NT2/D1 (cell line): Measurements from ENCODE around the gene FAM118B.

Experiments used
- DNase-seq: peaks from one replicate; pipeline ENCODE4 v3.0.0-alpha.2; 2011; ENCODE audit warnings: low read depth, low spot score
- H3K27me3 ChIP-seq: 2 replicates; pipeline ENCODE4 v1.6.0; 2011; ENCODE audit warnings: mild to moderate bottlenecking; ENCODE audit not compliant: insufficient read length, insufficient read depth
- H3K36me3 ChIP-seq: 2 replicates; pipeline ENCODE4 v1.6.1; 2011; ENCODE audit warnings: mild to moderate bottlenecking, low read length, mixed read lengths; ENCODE audit not compliant: insufficient read depth, insufficient read length
- H3K4me1 ChIP-seq: 2 replicates; pipeline ENCODE4 v1.5.1; 2011; ENCODE audit not compliant: insufficient read depth, insufficient read length
- H3K4me3 ChIP-seq: 2 replicates; pipeline ENCODE4 v1.5.1; 2011; ENCODE audit warnings: low read depth; ENCODE audit not compliant: insufficient read length
- H3K9ac ChIP-seq: 2 replicates; pipeline ENCODE4 v1.6.0; 2011; ENCODE audit warnings: low read depth; ENCODE audit not compliant: insufficient read length
- H3K9me3 ChIP-seq: 2 replicates; pipeline ENCODE4 v1.5.1; 2011; ENCODE audit warnings: mild to moderate bottlenecking, low read length; ENCODE audit not compliant: insufficient read depth
- SUZ12 ChIP-seq: IDR thresholded peaks from 2 replicates; pipeline ENCODE4 v1.6.1; 2011; ENCODE audit not compliant: insufficient read length, insufficient read depth; ENCODE audit errors: extremely low read depth
- YY1 ChIP-seq: IDR thresholded peaks from 2 replicates; pipeline ENCODE4 v1.6.1; 2011; ENCODE audit not compliant: insufficient read length, insufficient read depth
- ZNF274 ChIP-seq: IDR thresholded peaks from 2 replicates; pipeline ENCODE4 v1.6.1; 2011; ENCODE audit warnings: mild to moderate bottlenecking, low read depth, low read length

FAM118B gene

DNA sequence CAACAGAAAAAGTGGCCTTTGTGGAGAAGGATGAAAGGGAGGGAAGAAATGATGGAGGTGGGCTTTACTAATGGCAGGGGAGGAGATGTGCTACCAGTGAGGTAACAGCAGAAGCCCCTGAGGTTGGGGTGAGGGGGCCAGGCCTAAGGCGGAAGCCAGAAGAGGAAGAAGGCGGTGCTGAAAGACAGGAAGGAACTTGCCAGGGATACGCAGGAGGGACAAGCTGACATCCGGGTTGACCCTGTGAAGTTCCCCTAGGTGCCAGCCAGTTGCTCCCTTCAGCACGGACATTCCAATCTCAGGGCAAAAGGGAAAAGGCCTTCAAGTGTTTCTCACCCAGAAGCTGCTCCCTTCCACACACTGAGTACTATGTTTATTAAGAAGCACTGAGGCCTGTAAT, 69.0 kb downstream of the FAM118B start:
- TF ChIP-seq SUZ12 (no peak), ZNF274 (no peak), YY1 (no peak)
- no peak for DNase-seq
- no peaks in the 10 kb centered on the region for H3K9me3 ChIP-seq
- no peak overlapping the region for H3K9ac ChIP-seq
- H3K27me3 ChIP-seq, result peaks cover 22% of the 10 kb centered on the region
- H3K36me3 ChIP-seq, result peaks cover 28% of the 10 kb centered on the region
- H3K4me3 ChIP-seq, result no peak overlapping the region
- H3K4me1 ChIP-seq, result peaks cover 6% of the 10 kb centered on the region

- DNase-seq, result no peak
- peaks cover 22% of the 10 kb centered on the region for H3K27me3 ChIP-seq
- H3K4me1 ChIP-seq, result peaks cover 6% of the 10 kb centered on the region
- H3K36me3 ChIP-seq, result peaks cover 22% of the 10 kb centered on the region
- TF ChIP-seq SUZ12 (no peak), ZNF274 (no peak), YY1 (no peak)
- H3K9ac ChIP-seq, result no peak overlapping the region
- H3K4me3 ChIP-seq, result no peak overlapping the region
- no peaks in the 10 kb centered on the region for H3K9me3 ChIP-seq
Measured at GRCh38 chr11:126281245-126281644, 69.7 kb downstream of the FAM118B start.

DNA sequence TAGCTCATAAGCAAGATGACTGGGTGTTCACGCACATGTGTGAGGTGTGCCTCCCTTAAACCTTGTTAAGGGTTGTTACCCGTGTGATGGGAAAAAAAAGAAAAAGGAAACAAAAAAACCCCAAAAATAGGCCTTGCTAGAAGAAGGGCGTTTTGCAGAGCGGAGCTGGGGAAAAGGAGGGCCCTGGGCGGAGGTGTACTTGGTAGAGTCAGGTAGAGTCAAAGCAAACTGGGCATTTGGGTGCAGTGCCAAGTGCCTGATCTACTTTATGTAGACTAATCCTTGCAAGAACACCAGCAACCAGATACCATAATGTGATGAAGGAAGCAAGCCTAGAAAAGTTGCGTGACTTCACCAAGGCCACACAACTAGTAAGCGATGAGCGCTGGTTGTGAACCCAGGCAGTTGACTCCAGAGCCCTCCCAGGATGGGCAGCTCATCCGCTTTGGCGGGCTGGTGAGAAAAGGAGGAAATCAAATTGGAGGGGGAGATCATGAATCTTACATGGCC, 70.1 kb downstream of the FAM118B start:
- no peaks in the 10 kb centered on the region for H3K9me3 ChIP-seq
- no peak for DNase-seq
- peaks cover 22% of the 10 kb centered on the region for H3K27me3 ChIP-seq
- TF ChIP-seq SUZ12 (no peak), YY1 (no peak), ZNF274 (no peak)
- peak overlapping the region; percentile 21 for H3K9ac ChIP-seq
- H3K4me3 ChIP-seq, result peak overlapping the region; percentile 60
- peaks cover 6% of the 10 kb centered on the region for H3K4me1 ChIP-seq
- H3K36me3 ChIP-seq, result peaks cover 19% of the 10 kb centered on the region

- H3K4me1 ChIP-seq, result peaks cover 6% of the 10 kb centered on the region
- no peaks in the 10 kb centered on the region for H3K9me3 ChIP-seq
- peaks cover 22% of the 10 kb centered on the region for H3K27me3 ChIP-seq
- peaks cover 14% of the 10 kb centered on the region for H3K36me3 ChIP-seq
- H3K9ac ChIP-seq, result peak overlapping the region; percentile 83
- TF ChIP-seq YY1 (no peak), SUZ12 (no peak), ZNF274 (no peak)
- no peak for DNase-seq
- peak overlapping the region; percentile 60 for H3K4me3 ChIP-seq
Measured at GRCh38 chr11:126282361-126282735, 70.8 kb downstream of the FAM118B start.

GRCh38 chr11:126282736-126283591, 71.4 kb downstream of the FAM118B start, which contains the start of gene TIRAP:
Gene TIRAP, plus strand, starts transcription at chr11:126283093. Its CDS starts 7,802 bp downstream, at chr11:126290895.
- no peak for DNase-seq
- Histone ChIP-seq H3K36me3 (peaks cover 8% of the 10 kb centered on the region), H3K9me3 (no peaks in the 10 kb centered on the region)

DNA sequence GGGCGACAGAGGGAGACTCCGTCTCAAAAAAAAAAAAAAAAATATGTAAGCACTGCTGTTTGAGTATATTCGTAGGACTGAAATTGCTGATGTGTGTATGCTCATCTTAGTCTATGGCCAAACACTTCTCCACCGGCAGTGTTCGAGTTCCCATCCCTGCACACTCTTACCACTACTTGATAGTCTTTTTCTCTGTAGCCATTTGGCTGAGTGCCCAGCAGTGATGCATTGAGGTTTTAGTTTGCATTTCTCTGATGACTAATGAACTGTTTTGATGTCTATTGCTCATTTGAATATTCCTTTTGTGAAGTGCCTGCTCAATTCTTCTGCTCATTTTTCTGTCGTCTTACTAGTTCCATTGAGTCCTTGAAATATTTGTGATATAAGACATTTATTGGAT, 73.2 kb downstream of the FAM118B start:
- no peaks in the 10 kb centered on the region for H3K9me3 ChIP-seq
- no peak overlapping the region for H3K4me3 ChIP-seq
- DNase-seq, result no peak
- no peaks in the 10 kb centered on the region for H3K36me3 ChIP-seq
- no peak overlapping the region for H3K9ac ChIP-seq
- H3K4me1 ChIP-seq, result peaks cover 6% of the 10 kb centered on the region
- peaks cover 22% of the 10 kb centered on the region for H3K27me3 ChIP-seq
- TF ChIP-seq SUZ12, result no peak

More at GRCh38 chr11:126282736-126283591, 71.4 kb downstream of the FAM118B start, which contains the start of gene TIRAP:
- TF ChIP-seq YY1, result no peak
- no peak for TF ChIP-seq SUZ12
- TF ChIP-seq ZNF274, result no peak
- Histone ChIP-seq H3K9ac (peak within 1 kb of the TSS; percentile 83), H3K4me3 (peak within 1 kb of the TSS; percentile 60), H3K4me1 (peaks cover 6% of the 10 kb centered on the region), H3K27me3 (peaks cover 22% of the 10 kb centered on the region)

GRCh38 chr11:126288237-126288636, 76.7 kb downstream of the FAM118B start:
- no peak overlapping the region for H3K4me3 ChIP-seq
- no peak for TF ChIP-seq SUZ12
- no peak for TF ChIP-seq YY1
- no peaks in the 10 kb centered on the region for H3K9me3 ChIP-seq
- peaks cover 7% of the 10 kb centered on the region for H3K27me3 ChIP-seq
- peaks cover 4% of the 10 kb centered on the region for H3K4me1 ChIP-seq
- peaks cover 15% of the 10 kb centered on the region for H3K36me3 ChIP-seq
- no peak overlapping the region for H3K9ac ChIP-seq
- no peak for DNase-seq
